Adrenal gland (tissue), 5 donors: ENCODE measurements around the gene CD34.

Experiments used
- CTCF ChIP-seq, 6 experiments: fragments of 450-650 bp in 4 of 6; fragments of 200-600 bp in 2 of 6; sonication (generic) in 1 of 6; IDR thresholded peaks; 1 replicate in 5 of 6; 2 replicates in 1 of 6; pipeline versions ENCODE4 v1.5.1 to v1.8.0; 2016 to 2021; ENCODE audit warnings: antibody characterized with exemption in 6 of 6, mild to moderate bottlenecking in 2 of 6, moderate library complexity in 1 of 6
- POLR2A ChIP-seq, 2 donors: fragments of 450-650 bp; IDR thresholded peaks; one replicate each; pipeline ENCODE4 v1.6.1; 2017; ENCODE audit warnings: antibody characterized with exemption in 2 of 2, mild to moderate bottlenecking in 2 of 2, moderate library complexity in 1 of 2
- donor health status: DM: no; HTN: no; CAD: no.

DNA sequence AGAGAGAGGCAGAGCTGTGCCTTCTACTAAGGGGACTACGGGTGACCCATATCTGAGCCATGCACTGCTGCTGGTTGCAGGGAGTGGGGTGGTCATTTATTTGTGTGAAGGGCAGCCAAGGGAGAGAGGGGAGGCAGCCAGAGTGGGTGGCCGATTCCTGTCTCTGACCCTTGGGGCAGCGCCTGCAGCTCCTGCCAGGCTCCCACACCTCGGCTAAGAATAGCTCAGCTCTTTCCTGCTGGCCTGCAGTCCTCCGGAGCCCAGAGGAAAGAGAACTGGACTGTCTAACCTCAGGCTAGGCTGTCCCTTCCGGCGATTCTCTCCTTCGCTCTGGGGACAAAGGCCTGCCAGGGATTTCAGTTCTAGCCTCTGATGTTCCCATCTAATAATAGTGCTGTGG, 11.6 kb upstream of the CD34 start:
- no peak for TF ChIP-seq CTCF (IDR thresholded peaks at IDR 0.05)
- TF ChIP-seq POLR2A (IDR thresholded peaks at IDR 0.05) = no peak
